ENCODE results near the gene FXYD4. TPM values are rescaled to one million over a fixed set of nuclear protein-coding genes. Genes with fewer than 3 reads are reported as not detected.

Gene FXYD4
- total and polyA plus RNA-seq, 2 of the 8 experiments (the other 6 are each of a cell fraction or from before 2014, with no cell fraction given), result not detected

- no peak overlapping the region for H3K23ac ChIP-seq (ENCODE audit: insufficient read length)
- peaks cover 19 to 45% (median 35%) of the 10 kb centered on the region in 4 experiments for H3K36me3 ChIP-seq (ENCODE audit: control insufficient read depth in 2 of 4, insufficient read depth in 4 of 4, low read length in 3 of 4)
- no peaks in the 10 kb centered on the region for H3K27me3 ChIP-seq (replicated peaks in 1 of 4; ENCODE audit: control insufficient read depth in 3 of 4, extremely low read depth in 1 of 4, insufficient read depth in 3 of 4, low read length in 3 of 4)
- H4K5ac ChIP-seq (ENCODE audit: insufficient read length, low read depth, low read length), result peak overlapping the region; percentile 70
- peak overlapping the region; percentile 92 for H3K4ac ChIP-seq (replicated peaks; ENCODE audit: insufficient read length, low read depth, low read length)
- H4K20me1 ChIP-seq (replicated peaks in 1 of 2; ENCODE audit: control insufficient read depth in 1 of 2, insufficient read depth in 2 of 2, low read length in 2 of 2), result peaks cover 24 to 45% of the 10 kb centered on the region in 2 experiments
- peaks cover 66 to 91% of the 10 kb centered on the region in 2 experiments for H3K79me2 ChIP-seq (ENCODE audit: control insufficient read depth in 1 of 2, insufficient read depth in 2 of 2, low read length in 2 of 2)
- H2BK12ac ChIP-seq (ENCODE audit: low read depth, low read length), result peak overlapping the region; percentile 71; the same call in 1 of the 2 replicates
- peak overlapping the region; percentile 91 to 97 (median 96) for H3K9ac ChIP-seq (replicated peaks in 1 of 4; ENCODE audit: extremely low read depth in 1 of 4, low read depth in 3 of 4, low read length in 3 of 4)
- H2AFZ ChIP-seq (ENCODE audit: low read length), result no peak overlapping the region
- peak overlapping the region; percentile 90 for H3K18ac ChIP-seq (ENCODE audit: extremely low read depth, low read length)
- H3K4me1 ChIP-seq (replicated peaks in 1 of 4; ENCODE audit: control insufficient read depth in 3 of 4, insufficient read depth in 4 of 4, low read length in 3 of 4), result peaks cover 5 to 14% (median 11%) of the 10 kb centered on the region in 4 experiments
- WGBS, 2 experiments (ENCODE audit: extremely low coverage in 1 of 2, insufficient coverage in 1 of 2, insufficient read length in 1 of 2, insufficient replicate concordance in 2 of 2, low coverage in 1 of 2, low lambda C conversion rate in 2 of 2, missing lambda C conversion rate in 1 of 2), result 1% methylated on average over 47 of the region's 71 CpGs; no CpG with 5 or more reads in 1 of the 2 experiments
- H3K79me1 ChIP-seq (ENCODE audit: low read depth, low read length), result peaks cover 7% of the 10 kb centered on the region
- peak overlapping the region; percentile 93 for H4K91ac ChIP-seq (replicated peaks; ENCODE audit: insufficient read length, low read length)
- H2BK5ac ChIP-seq (ENCODE audit: low read depth, low read length), result peak overlapping the region; percentile 91
- ChIA-PET POLR2A (ENCODE audit: partially characterized antibody) (interaction anchor here (0.6 to 10.5 kb wide), 28 partner anchors 8 to 291 kb away, joined by 3 to 112 read pairs (median 4); partner anchors contain the start of genes FXYD4, HNRNPF and ZNF487), CTCF (ENCODE audit: partially characterized antibody) (interaction anchor here (0.6 to 2.0 kb wide), 5 partner anchors 9 to 65 kb away, joined by 3 to 5 read pairs (median 4); partner anchors contain the start of gene ZNF487)
- FAIRE-seq (no peak), DNase-seq (ENCODE audit: low read depth in 1 of 2, low spot score in 2 of 2) (peak in 1 of 2 experiments; percentile 85)
- H3K4me3 ChIP-seq (ENCODE audit: extremely low read depth in 1 of 4, insufficient read depth in 2 of 4, low read depth in 3 of 4, low read length in 4 of 4), result peak overlapping the region; percentile 76 to 91 (median 86)
- peak overlapping the region; percentile 78 to 86 for H3K4me2 ChIP-seq (ENCODE audit: insufficient read depth in 1 of 2, low read depth in 2 of 2, low read length in 2 of 2)
- no peaks in the 10 kb centered on the region for H3K9me3 ChIP-seq (ENCODE audit: insufficient read depth in 2 of 2, low read depth in 1 of 2, low read length in 1 of 2)
- 0 out of 2 replicates have a peak overlapping the region, but pooled peaks have one; percentile 61 for H2BK15ac ChIP-seq (ENCODE audit: low read length)
- peak overlapping the region; percentile 74 for H3K56ac ChIP-seq (replicated peaks; ENCODE audit: insufficient read length, low read depth, low read length)
- peaks cover 10% of the 10 kb centered on the region for H3K23me2 ChIP-seq (ENCODE audit: low read depth, low read length)
- H2AK5ac ChIP-seq (ENCODE audit: low read depth, low read length), result 0 out of 2 replicates have a peak overlapping the region, but pooled peaks have one; percentile 25
- peak overlapping the region; percentile 99; the same call in 1 of the 2 replicates for H4K8ac ChIP-seq (ENCODE audit: extremely low read depth, insufficient read depth, low read length)
- H3K14ac ChIP-seq (ENCODE audit: insufficient read length), result no peak overlapping the region
- no peak overlapping the region for H2BK120ac ChIP-seq (replicated peaks; ENCODE audit: low read depth, low read length)
- H2BK20ac ChIP-seq (ENCODE audit: low read length), result no peak overlapping the region
- peak overlapping the region; percentile 96 for H3K27ac ChIP-seq (ENCODE audit: low read depth, low read length)
- no peak for TF ChIP-seq RAD21 (IDR thresholded peaks at IDR 0.05 in 1 of 2, conservative IDR thresholded peaks at IDR 0.05 in 1 of 2; ENCODE audit: low read depth in 2 of 2, low read length in 2 of 2)
- no peak for TF ChIP-seq BACH1 (IDR thresholded peaks at IDR 0.05; ENCODE audit: low read length)
- no peak for TF ChIP-seq SIX5 (IDR thresholded peaks at IDR 0.05; ENCODE audit: low read depth, low read length)
- no peak for TF ChIP-seq SUZ12 (IDR thresholded peaks at IDR 0.05; ENCODE audit: low read length)
- no peak for TF ChIP-seq SP4 (IDR thresholded peaks at IDR 0.05; ENCODE audit: low read length)
- no peak for TF ChIP-seq CHD1 (IDR thresholded peaks at IDR 0.05; ENCODE audit: low read depth, low read length)
- TF ChIP-seq POLR2A (IDR thresholded peaks at IDR 0.05; ENCODE audit: control extremely low read depth in 1 of 2, low read depth in 2 of 2, low read length in 2 of 2), result peak; percentile 55 to 59
- no peak for TF ChIP-seq POU5F1 (IDR thresholded peaks at IDR 0.05; ENCODE audit: low read depth, low read length)
- TF ChIP-seq YY1 (IDR thresholded peaks at IDR 0.05; ENCODE audit: low read depth, low read length), result peak; percentile 6; the same call in 1 of the 2 replicates
- TF ChIP-seq JUN (IDR thresholded peaks at IDR 0.05; ENCODE audit: low read depth, low read length), result no peak
- no peak for TF ChIP-seq HDAC2 (IDR thresholded peaks at IDR 0.05; ENCODE audit: borderline replicate concordance in 1 of 2, low read depth in 2 of 2, low read length in 2 of 2)
Measured at GRCh38 chr10:43396061-43396927, 24.9 kb downstream of the FXYD4 start.

Data from H1 (cell line).